HUDEP-2 (cell line): ENCODE measurements around the gene SPDYE3.
A peak's percentile ranks its signal among the peaks of the same experiment; 100 is the strongest.
"Not testable (repeated sequence)": the region's sequence is repeated elsewhere in the genome, so short reads cannot be mapped to it uniquely, and the experiment has no call there.

Experiments used
- DNase-seq, 76 experiments: peaks; one replicate each; lab custom pipeline; 2025; ENCODE audit not compliant: unreplicated experiment in 76 of 76; lab: John Stamatoyannopoulos, UW

SPDYE3 gene, protein sequence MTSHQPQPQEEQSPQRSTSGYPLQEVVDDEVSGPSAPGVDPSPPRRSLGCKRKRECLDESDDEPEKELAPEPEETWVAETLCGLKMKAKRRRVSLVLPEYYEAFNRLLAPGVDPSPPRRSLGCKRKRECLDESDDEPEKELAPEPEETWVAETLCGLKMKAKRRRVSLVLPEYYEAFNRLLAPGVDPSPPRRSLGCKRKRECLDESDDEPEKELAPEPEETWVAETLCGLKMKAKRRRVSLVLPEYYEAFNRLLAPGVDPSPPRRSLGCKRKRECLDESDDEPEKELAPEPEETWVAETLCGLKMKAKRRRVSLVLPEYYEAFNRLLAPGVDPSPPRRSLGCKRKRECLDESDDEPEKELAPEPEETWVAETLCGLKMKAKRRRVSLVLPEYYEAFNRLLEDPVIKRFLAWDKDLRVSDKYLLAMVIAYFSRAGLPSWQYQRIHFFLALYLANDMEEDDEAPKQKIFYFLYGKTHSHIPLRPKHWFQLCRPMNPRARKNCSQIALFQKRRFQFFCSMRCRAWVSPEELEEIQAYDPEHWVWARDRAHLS

DNA sequence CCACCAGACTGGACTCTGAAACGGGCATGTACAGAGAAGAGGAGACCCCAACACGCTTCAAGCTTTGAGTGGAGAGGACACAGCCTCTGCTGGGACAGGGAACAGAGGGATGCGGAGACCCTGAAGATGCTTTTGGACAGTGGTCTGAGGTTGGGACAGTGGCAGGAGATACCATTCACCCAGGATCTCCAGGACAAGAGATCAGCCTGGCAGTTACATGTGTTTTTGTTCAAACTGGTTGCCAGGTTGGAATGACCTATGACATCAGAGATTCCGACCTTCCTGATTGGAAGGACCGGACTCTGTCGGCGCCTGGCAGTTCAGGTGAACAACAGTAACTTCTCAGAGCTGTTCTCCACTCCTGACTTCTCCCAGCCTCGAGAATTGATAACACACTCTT lies at the start of gene SPDYE3:
SPDYE3 (plus strand) TSS at position 301 of the 400 bp plus-strand sequence. CDS start 184 bp downstream, outside the sequence.
- not testable (repeated sequence) for DNase-seq

DNA sequence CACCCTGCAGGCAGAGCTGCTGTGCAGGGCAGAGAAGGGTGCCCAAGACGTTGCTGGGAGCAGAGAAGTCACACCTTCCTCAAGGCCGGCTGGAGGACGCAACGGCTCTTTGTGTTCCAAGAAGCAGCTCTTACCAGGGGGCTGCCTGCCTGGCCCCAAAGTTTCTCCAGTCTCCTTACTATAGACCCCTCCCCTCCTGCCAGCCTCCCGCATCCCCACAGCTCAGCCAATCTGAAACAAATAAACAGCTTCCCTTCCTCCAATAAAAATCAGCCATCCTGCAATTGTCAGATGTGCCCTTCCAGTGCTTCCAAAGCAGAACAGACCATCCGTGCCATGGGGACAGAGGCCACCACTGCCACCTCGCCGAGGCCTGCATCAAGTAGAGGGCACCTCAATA lies 47.5 kb upstream of the SPDYE3 start:
- DNase-seq: not testable (repeated sequence)

DNA sequence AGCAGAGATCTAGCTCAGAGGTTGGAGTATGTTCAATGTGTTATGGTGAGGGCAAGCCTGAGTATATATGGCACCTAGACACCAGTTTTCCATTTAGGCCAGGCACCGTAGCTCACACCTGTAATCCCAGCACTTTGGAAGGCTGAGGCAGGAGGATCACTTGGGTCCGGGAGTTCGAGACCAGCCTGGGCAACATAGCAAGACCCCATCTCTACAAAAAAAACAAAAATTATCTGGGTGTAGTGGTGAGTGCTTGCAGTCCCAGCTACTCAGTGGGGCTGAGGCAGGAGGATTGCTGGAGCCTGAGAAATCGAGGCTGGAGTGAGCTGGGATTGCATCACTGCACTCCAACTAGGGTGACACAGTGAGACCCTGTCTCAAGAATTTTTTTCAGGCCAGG lies 44.6 kb upstream of the SPDYE3 start:
- not testable (repeated sequence) for DNase-seq

DNA sequence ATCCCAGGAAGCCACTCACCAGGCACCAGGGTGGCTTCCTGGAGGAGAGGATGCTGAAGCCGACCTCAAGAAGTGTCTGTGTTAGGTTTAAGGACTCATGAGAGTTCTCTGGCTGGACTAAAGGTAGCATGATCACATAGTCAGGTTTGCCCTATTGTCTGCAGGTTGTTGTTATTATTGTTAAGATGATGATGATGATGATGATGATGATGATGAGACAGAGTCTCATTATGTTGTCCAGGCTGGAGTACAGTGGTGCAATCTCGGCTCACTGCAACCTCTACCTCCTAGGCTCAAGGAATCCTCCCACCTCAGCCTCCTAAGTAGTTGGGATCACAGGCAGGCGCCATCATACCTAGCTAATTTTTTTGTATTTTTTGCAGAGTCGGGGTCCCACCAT lies 43.3 kb upstream of the SPDYE3 start:
- not testable (repeated sequence) for DNase-seq

DNA sequence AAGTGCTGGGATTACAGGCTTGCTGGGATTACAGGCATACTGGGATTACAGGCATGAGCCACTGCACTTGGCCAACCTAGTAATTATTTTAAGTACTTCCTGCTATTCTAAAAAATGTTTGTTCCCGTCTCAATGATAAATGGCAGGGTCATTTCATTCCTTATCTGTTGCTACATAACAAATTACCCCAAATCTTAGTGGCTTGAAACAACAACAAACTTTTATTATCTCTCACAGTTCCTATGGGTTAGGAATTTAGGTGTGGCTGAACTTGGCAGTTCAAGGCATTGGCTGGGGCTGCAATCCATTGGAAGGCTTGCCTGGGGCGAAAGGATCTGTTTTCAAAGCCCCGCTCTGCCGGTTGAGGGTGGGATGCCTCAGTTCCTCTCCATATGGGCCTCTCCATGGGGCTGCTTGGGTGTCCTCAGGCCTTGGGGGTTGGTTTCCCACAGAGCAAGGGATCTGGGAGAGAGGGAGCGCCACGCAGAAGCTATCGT lies 42.8 kb upstream of the SPDYE3 start:
- DNase-seq: not testable (repeated sequence)

DNA sequence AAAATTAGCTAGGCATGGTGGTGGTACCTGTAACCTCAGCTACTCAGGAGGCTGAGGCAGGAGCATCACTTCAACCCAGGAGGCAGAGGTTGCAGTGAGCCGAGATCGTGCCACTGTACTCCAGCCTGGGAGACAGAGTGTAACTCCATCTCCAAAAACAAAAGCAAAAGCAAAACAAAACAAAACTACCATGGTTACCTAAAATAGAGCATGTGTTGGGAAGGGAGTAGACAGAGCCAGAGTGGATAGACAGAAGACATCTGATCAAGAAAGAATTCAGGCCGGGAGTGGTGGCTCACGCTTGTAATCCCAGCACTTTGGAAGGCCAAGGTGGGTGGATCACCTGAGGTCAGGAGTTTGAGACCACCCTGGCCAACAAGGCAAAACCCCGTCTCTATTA lies 41.7 kb upstream of the SPDYE3 start:
- not testable (repeated sequence) for DNase-seq

DNA sequence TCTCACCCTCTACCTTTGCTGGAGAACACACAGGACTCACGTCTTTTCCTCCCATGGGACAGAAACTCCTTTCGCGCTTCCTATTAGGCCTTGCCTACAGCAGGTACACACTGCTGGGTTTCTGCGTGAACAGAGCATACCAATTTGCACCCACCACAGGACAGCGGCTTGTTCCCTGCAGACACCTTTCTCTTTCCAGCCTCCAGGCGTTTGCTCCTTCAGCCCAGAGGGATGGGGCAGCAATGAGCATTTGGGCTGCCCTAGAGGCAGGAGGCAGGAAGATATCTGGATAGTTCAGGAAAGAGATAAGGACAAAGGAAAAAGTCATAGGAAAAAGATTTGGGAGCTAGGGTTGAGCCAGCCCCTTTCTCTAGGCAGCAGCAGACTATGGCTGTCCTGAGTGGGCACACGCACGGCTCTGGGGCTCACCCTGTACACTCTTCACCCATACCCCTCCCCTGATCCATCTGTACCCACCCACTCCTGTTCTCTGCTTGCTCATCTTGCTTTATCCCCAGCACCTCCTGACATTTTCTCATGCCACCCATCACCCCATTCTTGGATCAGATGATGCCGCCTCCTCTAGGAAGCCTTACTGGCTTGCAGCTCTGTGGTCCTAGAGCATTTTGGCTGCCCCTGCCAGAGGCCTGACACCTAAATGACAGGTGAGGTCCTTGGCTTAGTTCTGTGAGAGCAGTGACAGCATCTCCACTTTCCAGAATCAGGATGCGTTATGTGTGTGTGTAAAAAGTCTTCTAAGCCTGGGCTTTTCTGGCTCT lies 40.7 kb upstream of the SPDYE3 start:
- no peak for DNase-seq

DNA sequence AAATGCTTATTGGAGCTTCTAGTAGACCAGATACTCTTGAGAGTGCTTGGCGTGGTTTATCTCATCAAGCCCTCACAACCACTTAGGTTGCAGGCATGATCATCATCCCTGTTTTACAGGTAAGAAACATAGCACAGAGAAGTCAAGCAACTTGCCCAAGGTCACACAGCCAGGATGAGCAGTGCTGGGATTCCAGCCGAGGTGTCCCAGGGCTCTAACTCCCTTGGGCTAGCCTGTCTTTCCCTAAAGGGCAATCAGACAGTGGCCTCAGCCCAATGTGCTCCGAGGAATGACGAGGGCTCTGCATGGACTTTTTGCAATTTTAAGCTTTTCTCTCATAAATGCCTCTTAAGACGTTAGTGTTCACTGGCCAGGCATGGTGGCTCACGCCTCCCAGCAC lies 39.9 kb upstream of the SPDYE3 start:
- no peak for DNase-seq

DNA sequence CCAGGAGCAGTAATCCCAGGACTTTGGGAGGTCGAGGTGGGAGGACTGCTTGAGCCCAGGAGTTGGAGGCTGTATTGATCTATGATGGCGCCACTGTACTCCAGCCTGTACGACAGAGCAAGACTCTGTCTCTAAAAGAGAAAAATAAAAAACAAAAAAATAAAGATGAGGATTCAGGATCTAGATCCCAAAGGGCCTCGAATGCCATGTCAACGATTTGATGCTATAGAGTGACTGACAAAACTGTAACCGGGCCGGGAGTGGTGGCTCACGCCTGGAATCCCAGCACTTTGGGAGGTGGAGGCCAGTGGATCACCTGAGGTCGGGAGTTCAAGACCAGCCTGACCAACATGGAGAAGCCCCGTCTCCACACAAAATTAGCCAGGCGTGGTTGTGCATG lies 38.6 kb upstream of the SPDYE3 start:
- DNase-seq: not testable (repeated sequence)

DNA sequence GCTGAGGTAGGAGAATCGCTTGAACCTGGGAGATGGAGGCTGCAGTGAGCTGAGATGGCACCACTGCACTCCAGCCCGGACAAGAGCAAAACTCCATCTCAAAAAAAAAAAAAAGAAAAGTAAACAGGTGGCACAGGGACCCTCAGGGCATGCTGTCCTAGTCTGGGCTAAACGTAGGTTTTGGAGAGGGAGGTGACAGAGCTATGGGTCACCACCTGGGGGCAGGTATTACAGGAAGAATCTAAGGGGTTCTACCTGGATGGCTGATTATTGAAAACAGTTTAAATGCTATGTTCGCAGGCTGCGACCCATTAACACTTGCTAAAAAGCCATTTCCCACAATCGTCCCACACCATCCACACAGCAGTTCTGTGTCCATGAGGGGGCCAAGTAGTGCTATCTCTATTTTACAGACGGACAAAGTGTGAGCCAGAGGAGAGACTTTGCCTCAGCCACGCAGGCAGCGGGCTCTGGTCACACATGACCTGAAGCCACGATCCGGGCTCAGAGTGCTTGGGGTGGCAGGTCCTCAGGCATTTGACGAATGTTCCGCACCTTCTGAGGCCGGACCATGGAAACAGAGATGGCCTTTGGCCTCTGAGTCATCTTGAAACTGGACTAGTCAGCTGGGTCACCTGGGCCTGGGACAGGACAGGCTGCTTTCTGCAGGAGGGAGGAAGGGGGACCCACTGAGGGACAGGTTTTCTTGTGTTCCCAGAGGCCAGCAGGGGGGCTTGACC lies 38.0 kb upstream of the SPDYE3 start:
- DNase-seq: peak in 1 of 76 experiments; percentile 31

DNA sequence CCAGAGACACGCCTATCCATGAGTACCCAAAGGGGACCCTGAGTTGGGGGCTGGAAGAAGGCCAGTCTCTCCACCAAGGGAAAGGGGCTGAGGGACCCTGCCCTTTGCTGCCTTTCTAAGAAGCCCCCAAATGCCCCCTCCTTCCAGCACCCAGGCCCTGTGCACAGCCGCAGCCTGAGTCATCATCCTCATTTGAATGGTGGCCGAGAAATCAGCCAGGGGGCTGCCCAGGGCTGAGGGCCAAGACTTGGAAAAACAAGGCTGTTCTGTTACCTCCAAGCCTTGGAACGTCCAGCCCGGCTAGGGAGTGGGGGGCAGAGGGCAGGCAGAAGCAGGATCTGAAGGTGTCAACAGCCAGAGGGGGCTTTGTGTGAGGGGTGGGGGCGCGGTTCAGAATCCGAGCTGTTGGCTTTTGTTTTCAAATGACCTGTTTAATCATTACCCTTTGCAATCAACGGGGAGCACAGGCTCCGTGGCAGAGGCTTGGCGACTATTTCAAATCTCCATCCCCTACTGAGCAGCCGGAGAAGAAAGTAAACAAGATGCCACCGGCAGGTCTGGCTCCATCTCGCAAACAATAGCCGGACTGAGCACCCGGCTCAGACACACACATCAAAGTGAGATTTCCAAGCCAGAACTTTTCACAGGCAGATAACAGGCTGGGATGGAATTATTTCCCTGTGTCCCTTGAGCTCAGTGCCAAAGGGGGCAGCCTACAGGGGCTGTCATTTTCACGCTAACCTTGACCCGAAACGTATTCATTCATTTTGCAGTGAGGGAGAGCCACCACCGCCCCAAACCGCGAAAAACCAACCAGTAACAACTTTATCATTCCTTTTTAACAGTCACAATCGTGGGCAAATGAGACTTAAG lies 37.2 kb upstream of the SPDYE3 start:
- not testable (repeated sequence) for DNase-seq

DNA sequence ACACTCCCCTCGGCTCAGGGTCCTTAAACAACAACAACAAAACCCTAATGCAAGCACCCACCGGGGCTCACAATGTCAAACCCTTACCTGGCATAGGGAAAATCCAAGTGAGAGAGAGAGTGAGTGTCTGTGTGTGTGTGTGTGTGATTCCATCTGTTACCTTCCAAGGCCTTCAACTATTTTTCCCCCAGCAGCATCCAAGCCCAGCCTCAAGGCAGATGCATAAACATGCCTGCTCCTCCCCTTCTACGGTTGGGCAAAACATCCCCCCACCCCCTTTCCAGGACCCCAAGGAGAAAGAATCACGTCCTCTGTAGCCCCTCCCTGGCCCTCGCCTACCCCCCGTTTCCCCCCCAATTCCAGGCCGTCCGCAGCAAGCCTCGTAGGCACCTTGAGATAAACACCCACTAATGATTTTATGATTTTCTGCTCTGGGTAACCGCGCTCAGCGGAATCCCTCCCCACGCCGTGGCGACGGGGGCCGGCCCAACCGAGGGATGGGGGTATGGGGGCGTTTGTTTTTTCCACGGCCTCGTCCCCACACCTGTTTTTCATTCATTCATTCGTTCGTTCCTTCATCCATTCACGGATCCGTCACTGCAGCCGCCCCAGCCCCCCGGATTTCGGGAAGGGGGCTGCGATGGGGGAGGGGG lies 36.4 kb upstream of the SPDYE3 start:
- not testable (repeated sequence) for DNase-seq

DNA sequence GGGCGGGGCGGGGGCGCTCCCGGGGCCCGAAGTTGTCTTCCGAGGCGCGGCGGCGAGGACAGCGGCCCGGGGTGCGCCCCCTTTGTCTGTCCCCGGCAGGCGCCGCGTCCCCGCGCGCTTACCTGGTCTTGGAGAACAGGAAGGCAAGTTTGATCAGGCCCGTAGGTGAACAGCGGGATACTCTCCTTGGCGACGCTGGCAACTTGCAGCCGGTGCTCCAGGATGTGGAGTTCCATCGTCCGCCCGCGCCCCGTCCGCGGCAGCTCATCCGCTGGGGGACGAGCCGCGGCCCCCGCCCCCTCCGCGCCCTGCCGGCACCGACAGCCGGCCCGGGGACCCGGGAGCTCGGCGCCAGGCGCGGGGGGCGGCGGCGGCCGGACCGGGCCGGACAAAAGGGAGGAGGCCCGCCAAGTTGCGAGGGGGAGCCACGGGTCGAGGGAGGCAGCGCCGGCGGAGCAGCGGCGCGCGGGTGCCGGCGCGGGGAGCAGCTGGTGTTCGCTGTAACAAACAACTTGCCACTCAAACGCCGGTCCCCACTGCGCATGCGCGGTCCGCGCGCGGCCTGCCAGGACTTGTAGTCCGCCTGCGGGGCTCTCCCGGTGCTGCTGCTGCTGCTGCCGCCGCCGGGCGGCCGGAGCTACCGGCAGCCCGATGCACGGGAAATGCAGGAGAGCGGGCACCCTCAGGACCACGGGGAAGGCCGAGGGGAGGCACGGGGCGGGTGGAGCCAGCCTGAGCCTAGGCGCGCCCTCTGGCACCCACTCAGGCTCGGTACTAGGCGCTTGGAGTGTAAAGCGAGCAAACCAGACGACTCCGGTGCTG lies 35.6 kb upstream of the SPDYE3 start:
- DNase-seq: peak; percentile 17 to 95 (median 90)

DNA sequence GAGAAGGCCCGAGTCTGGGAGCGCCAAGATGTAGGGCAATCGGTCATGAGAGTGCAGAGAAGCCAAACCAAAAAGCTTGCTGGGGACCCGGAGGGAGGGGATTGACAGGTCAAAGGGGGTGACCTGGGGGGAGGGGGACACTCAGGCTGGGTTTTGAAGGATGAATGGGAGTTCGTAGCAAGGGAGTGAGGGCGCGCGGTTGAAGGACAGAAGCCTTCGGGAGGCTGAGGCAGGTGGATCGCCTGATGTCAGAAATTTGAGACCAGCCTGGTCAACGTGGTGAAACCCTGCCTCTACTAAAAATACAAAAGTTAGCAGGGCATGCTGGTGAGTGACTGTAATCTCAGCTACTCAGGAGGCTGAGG lies 35.0 kb upstream of the SPDYE3 start:
- not testable (repeated sequence) for DNase-seq

DNA sequence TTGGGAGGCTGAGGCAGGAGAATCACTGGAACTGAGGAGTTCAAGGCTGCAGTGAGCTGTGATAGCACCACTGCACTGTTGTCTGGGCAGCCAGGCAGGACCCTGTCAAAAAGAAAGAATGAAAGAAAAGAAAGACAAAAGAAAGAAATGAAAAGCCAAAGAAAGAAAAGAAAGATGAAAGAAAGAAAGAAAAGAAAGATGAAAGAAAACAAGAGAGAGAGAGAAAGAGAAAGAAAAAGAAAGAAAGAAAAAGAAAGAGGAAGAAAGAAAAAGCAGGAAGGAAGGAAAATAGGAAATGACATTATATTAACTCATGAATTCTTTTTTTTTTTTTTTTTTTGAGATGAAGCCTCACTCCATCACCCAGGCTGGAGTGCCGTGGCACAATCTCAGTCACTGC lies 32.4 kb upstream of the SPDYE3 start:
- no peak for DNase-seq

DNA sequence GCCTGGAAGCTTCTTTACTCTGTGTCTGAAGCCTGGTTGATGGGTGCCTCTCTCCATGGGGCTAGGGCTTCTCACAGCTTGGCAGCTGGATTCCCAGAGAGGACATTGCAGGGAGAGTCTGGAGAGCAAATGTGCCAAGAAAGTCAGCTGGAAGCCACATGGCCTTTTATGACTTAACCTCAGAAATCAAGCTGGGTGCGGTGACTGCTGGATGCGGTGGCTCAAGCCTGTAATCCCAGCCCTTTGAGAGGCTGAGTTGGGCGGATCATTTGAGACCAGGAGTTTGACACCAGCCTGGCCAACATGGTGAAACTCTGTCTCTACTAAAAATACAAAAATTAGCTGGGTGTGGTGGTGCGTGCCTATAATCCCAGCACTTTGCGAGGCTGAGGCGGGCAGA lies 31.4 kb upstream of the SPDYE3 start:
- DNase-seq: not testable (repeated sequence)

DNA sequence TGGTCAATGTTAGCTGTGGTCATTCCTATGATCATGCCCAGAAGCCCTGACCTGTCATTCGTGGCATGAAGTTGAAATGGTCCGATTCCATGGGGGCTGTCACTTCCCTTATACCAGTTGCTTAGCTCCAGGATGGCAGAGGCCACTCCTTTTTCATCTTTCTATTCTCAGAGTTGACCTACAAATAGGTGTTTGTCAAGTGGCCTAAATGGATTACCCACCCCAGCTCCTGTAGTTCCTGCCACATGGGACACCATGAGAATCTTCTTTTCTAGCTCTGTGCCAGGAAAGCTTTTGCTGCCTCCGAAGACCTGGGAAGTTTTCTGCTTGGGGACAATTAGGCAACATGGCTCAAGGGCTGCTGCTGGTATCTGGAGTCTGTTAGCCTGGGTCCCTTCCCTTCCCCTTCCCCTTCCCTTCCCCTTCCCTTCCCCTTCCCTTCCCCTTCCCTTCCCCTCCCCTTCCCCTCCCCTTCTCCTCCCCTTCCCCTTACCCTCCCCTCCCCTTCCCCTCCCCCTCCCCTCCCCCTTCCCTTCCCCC lies 25.4 kb upstream of the SPDYE3 start:
- DNase-seq: not testable (repeated sequence)

DNA sequence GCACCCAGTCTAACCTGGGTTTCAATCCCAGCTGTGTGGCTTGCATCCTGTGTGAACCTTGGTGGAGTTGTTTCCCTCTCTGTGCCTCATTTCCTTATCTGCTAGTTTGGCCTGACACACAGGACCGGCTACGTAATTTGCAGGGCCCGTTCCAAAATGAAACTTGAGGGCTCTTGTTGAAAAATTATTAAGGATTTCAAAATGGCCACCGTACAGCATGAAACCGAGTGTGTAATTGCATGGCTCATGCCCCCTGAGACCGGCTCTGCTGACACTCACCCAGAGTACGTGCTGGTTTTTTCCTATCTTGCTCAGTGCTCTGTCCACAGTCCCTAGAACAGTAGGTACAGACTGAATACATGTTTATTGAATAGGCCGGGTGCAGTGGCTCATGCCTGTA lies 24.4 kb upstream of the SPDYE3 start:
- not testable (repeated sequence) for DNase-seq
